ENCODE data around the gene VDAC1.
"Not testable (repeated sequence)": the region's sequence is repeated elsewhere in the genome, so short reads cannot be mapped to it uniquely, and the experiment has no call there.

The VDAC1 gene

GRCh38 chr5:133936651-133937015, 68.1 kb downstream of the VDAC1 start:
- in situ Hi-C loops (cut with HindIII; ENCODE audit: low sequenced_read_pairs) = no loop called here
- H3K4me3 ChIP-seq (ENCODE audit: low read depth, low read length) = no peak overlapping the region
- TF ChIP-seq CTCF (IDR thresholded peaks at IDR 0.05; ENCODE audit: low read depth, low read length) = no peak
- no peak for DNase-seq (ENCODE audit: low read depth, low spot score)

GRCh38 chr5:133935991-133936650, 68.7 kb downstream of the VDAC1 start:
- H3K4me3 ChIP-seq (ENCODE audit: low read depth, low read length); DNase-seq (ENCODE audit: low read depth, low spot score); in situ Hi-C loops (cut with HindIII; ENCODE audit: low sequenced_read_pairs): not testable (repeated sequence)

GRCh38 chr5:133935667-133935940, 69.2 kb downstream of the VDAC1 start:
- no peak for TF ChIP-seq CTCF (IDR thresholded peaks at IDR 0.05; ENCODE audit: low read depth, low read length)
- in situ Hi-C loops (cut with HindIII; ENCODE audit: low sequenced_read_pairs) = no loop called here

GRCh38 chr5:133934822-133935666, 69.7 kb downstream of the VDAC1 start:
- H3K4me3 ChIP-seq (ENCODE audit: low read depth, low read length) = no peak overlapping the region
- no peak for TF ChIP-seq CTCF (IDR thresholded peaks at IDR 0.05; ENCODE audit: low read depth, low read length)
- in situ Hi-C loops (cut with HindIII; ENCODE audit: low sequenced_read_pairs) = no loop called here
- DNase-seq (ENCODE audit: low read depth, low spot score) = no peak

More at GRCh38 chr5:133935667-133935940, 69.2 kb downstream of the VDAC1 start:
- no peak for DNase-seq (ENCODE audit: low read depth, low spot score)
- no peak overlapping the region for H3K4me3 ChIP-seq (ENCODE audit: low read depth, low read length)

GRCh38 chr5:133934311-133934710, 70.5 kb downstream of the VDAC1 start:
- in situ Hi-C loops (cut with HindIII; ENCODE audit: low sequenced_read_pairs) = no loop called here
- TF ChIP-seq CTCF (IDR thresholded peaks at IDR 0.05; ENCODE audit: low read depth, low read length) = no peak
- no peak for DNase-seq (ENCODE audit: low read depth, low spot score)
- no peak overlapping the region for H3K4me3 ChIP-seq (ENCODE audit: low read depth, low read length)

GRCh38 chr5:133933670-133934295, 71.0 kb downstream of the VDAC1 start:
- DNase-seq (ENCODE audit: low read depth, low spot score) = no peak
- no peak overlapping the region for H3K4me3 ChIP-seq (ENCODE audit: low read depth, low read length)
- TF ChIP-seq CTCF (IDR thresholded peaks at IDR 0.05; ENCODE audit: low read depth, low read length) = no peak
- in situ Hi-C loops (cut with HindIII; ENCODE audit: low sequenced_read_pairs) = no loop called here

GRCh38 chr5:133933169-133933509, 71.6 kb downstream of the VDAC1 start:
- TF ChIP-seq CTCF (IDR thresholded peaks at IDR 0.05; ENCODE audit: low read depth, low read length) = no peak
- H3K4me3 ChIP-seq (ENCODE audit: low read depth, low read length) = no peak overlapping the region
- peak; percentile 7 for DNase-seq (ENCODE audit: low read depth, low spot score)
- in situ Hi-C loops (cut with HindIII; ENCODE audit: low sequenced_read_pairs) = no loop called here
